Astrocyte (in vitro differentiated cells and primary cell): ENCODE data around the gene TBL1XR1. TPM values are rescaled to one million over a fixed set of nuclear protein-coding genes. Genes with fewer than 3 reads are reported as not detected.

Experiments
- DNase-seq: peaks from one replicate; pipeline ENCODE4 v3.0.0-alpha.2; 2010; ENCODE audit warnings: low read depth
- FAIRE-seq: peaks from 2 replicates; lab custom pipeline; 2011; peaks lifted over from hg19 to GRCh38; lab: Jason Lieb, UNC
- H2AFZ ChIP-seq: 2 replicates; pipeline ENCODE4 v1.6.0; 2012; ENCODE audit warnings: low read depth, low read length, inconsistent platforms
- H3K27ac ChIP-seq: 2 replicates; pipeline ENCODE4 v1.5.1; 2011; ENCODE audit warnings: low read depth, low read length, inconsistent platforms
- H3K27me3 ChIP-seq: 2 replicates; pipeline ENCODE4 v1.6.0; 2011; ENCODE audit warnings: low read length, inconsistent platforms; ENCODE audit not compliant: insufficient read depth
- H3K36me3 ChIP-seq: 2 replicates; pipeline ENCODE4 v1.5.1; 2011; ENCODE audit warnings: low read length, inconsistent platforms; ENCODE audit not compliant: insufficient read depth
- H3K4me1 ChIP-seq: 2 replicates; pipeline ENCODE4 v1.5.1; 2011; ENCODE audit warnings: low read length, inconsistent platforms; ENCODE audit not compliant: insufficient read depth
- H3K4me2 ChIP-seq: 2 replicates; pipeline ENCODE4 v1.6.0; 2012; ENCODE audit warnings: low read length, inconsistent platforms
- H3K4me3 ChIP-seq: 2 replicates; pipeline ENCODE4 v1.5.1; 2011; ENCODE audit warnings: low read depth, mild to moderate bottlenecking, low read length, inconsistent platforms; ENCODE audit not compliant: insufficient read depth
- H3K79me2 ChIP-seq: 2 replicates; pipeline ENCODE4 v1.6.0; 2012; ENCODE audit warnings: mild to moderate bottlenecking, low read length, inconsistent platforms; ENCODE audit not compliant: insufficient read depth
- H3K9ac ChIP-seq: 2 replicates; pipeline ENCODE4 v1.6.0; 2012; ENCODE audit warnings: mild to moderate bottlenecking, low read length, inconsistent platforms
- H3K9me3 ChIP-seq: 2 replicates; pipeline ENCODE4 v1.5.1; 2012; ENCODE audit warnings: low read depth, mild to moderate bottlenecking, low read length, inconsistent platforms; ENCODE audit not compliant: insufficient read depth
- H4K20me1 ChIP-seq: 2 replicates; pipeline ENCODE4 v1.6.0; 2012; ENCODE audit warnings: low read length, inconsistent platforms; ENCODE audit not compliant: insufficient read depth
- H3K27ac Mint-ChIP-seq: one replicate; pipeline ENCODE4 v1.8.0; 2021; ENCODE audit warnings: mild to moderate bottlenecking, mixed read lengths; ENCODE audit not compliant: unreplicated experiment
- H3K27me3 Mint-ChIP-seq: one replicate; pipeline ENCODE4 v1.8.0; 2021; ENCODE audit warnings: low read depth, mixed read lengths; ENCODE audit not compliant: unreplicated experiment
- H3K36me3 Mint-ChIP-seq: one replicate; pipeline ENCODE4 v1.8.0; 2021; ENCODE audit warnings: low read depth, mixed read lengths; ENCODE audit not compliant: unreplicated experiment
- H3K4me1 Mint-ChIP-seq: one replicate; pipeline ENCODE4 v1.8.0; 2021; ENCODE audit warnings: low read depth, mixed read lengths; ENCODE audit not compliant: unreplicated experiment
- H3K4me3 Mint-ChIP-seq: one replicate; pipeline ENCODE4 v1.8.0; 2021; ENCODE audit warnings: mild to moderate bottlenecking, moderate library complexity, mixed read lengths; ENCODE audit not compliant: unreplicated experiment
- H3K9me3 Mint-ChIP-seq: one replicate; pipeline ENCODE4 v1.8.0; 2021; ENCODE audit warnings: mild to moderate bottlenecking, mixed read lengths; ENCODE audit not compliant: unreplicated experiment
- CTCF ChIP-seq: IDR thresholded peaks from 2 replicates; pipeline ENCODE4 v1.5.1; 2011; ENCODE audit warnings: low read depth, mild to moderate bottlenecking, inconsistent platforms, low read length, moderate library complexity; ENCODE audit not compliant: insufficient read depth
- EZH2 ChIP-seq: IDR thresholded peaks from 2 replicates; pipeline ENCODE4 v1.6.1; 2012; ENCODE audit warnings: mild to moderate bottlenecking, low read length, inconsistent platforms; ENCODE audit not compliant: insufficient read depth
- total RNA-seq: library from RNA; stranded (reverse); gene quantifications from 2 replicates; pipeline ENCODE4 v1.2.1, GENCODE V29; 2021

Gene TBL1XR1
- total RNA-seq, 1 donor from 2014 or later, result 140 TPM

GRCh38 chr3:176974279-176974678 lies 223.0 kb downstream of the TBL1XR1 start:
- H3K27ac ChIP-seq, result no peak overlapping the region
- H3K9me3 ChIP-seq, result no peaks in the 10 kb centered on the region
- no peak for DNase-seq
- Mint-ChIP-seq H3K36me3 (no peaks in the 10 kb centered on the region), H3K4me3 (no peak overlapping the region), H3K4me1 (peaks cover 2% of the 10 kb centered on the region), H3K27me3 (no peaks in the 10 kb centered on the region), H3K27ac (no peak overlapping the region), H3K9me3 (no peaks in the 10 kb centered on the region)
- no peak overlapping the region for H3K4me2 ChIP-seq
- FAIRE-seq, result no peak
- no peak overlapping the region for H3K9ac ChIP-seq
- H2AFZ ChIP-seq, result no peak overlapping the region
- no peak overlapping the region for H3K4me3 ChIP-seq
- no peaks in the 10 kb centered on the region for H3K79me2 ChIP-seq
- no peaks in the 10 kb centered on the region for H3K36me3 ChIP-seq
- no peaks in the 10 kb centered on the region for H3K27me3 ChIP-seq
- H4K20me1 ChIP-seq, result no peaks in the 10 kb centered on the region
- H3K4me1 ChIP-seq, result no peaks in the 10 kb centered on the region
- TF ChIP-seq EZH2 (no peak), CTCF (no peak)

GRCh38 chr3:176971613-176972174 lies 225.6 kb downstream of the TBL1XR1 start:
- no peak for DNase-seq
- Mint-ChIP-seq H3K9me3 (peaks cover 2% of the 10 kb centered on the region), H3K4me1 (peaks cover 14% of the 10 kb centered on the region), H3K27me3 (no peaks in the 10 kb centered on the region), H3K36me3 (no peaks in the 10 kb centered on the region), H3K27ac (no peak overlapping the region), H3K4me3 (no peak overlapping the region)
- Histone ChIP-seq H3K9me3 (no peaks in the 10 kb centered on the region), H3K4me2 (no peak overlapping the region), H3K36me3 (no peaks in the 10 kb centered on the region), H3K27me3 (no peaks in the 10 kb centered on the region), H3K79me2 (no peaks in the 10 kb centered on the region), H2AFZ (no peak overlapping the region), H4K20me1 (no peaks in the 10 kb centered on the region), H3K9ac (no peak overlapping the region), H3K4me1 (peaks cover 3% of the 10 kb centered on the region), H3K4me3 (no peak overlapping the region), H3K27ac (no peak overlapping the region)
- TF ChIP-seq EZH2, result no peak
- TF ChIP-seq CTCF, result no peak
- FAIRE-seq, result no peak

GRCh38 chr3:176970770-176971169 lies 226.5 kb downstream of the TBL1XR1 start:
- H3K4me2 ChIP-seq, result no peak overlapping the region
- no peaks in the 10 kb centered on the region for H3K79me2 ChIP-seq
- H2AFZ ChIP-seq, result no peak overlapping the region
- FAIRE-seq, result no peak
- Mint-ChIP-seq H3K27ac (no peak overlapping the region), H3K4me1 (peaks cover 14% of the 10 kb centered on the region), H3K27me3 (no peaks in the 10 kb centered on the region), H3K4me3 (no peak overlapping the region), H3K9me3 (peaks cover 2% of the 10 kb centered on the region), H3K36me3 (no peaks in the 10 kb centered on the region)
- H3K9ac ChIP-seq, result no peak overlapping the region
- H3K36me3 ChIP-seq, result no peaks in the 10 kb centered on the region
- no peak overlapping the region for H3K4me3 ChIP-seq
- H4K20me1 ChIP-seq, result no peaks in the 10 kb centered on the region
- H3K27ac ChIP-seq, result no peak overlapping the region
- H3K27me3 ChIP-seq, result no peaks in the 10 kb centered on the region
- DNase-seq, result no peak
- H3K9me3 ChIP-seq, result no peaks in the 10 kb centered on the region
- peaks cover 3% of the 10 kb centered on the region for H3K4me1 ChIP-seq
- TF ChIP-seq CTCF, result no peak
- TF ChIP-seq EZH2, result no peak
